GM23248 (cell line): ENCODE results near the gene NUP160.

ENCODE experiments used
- EZH2 ChIP-seq: fragments of 200-600 bp; sonication (generic); IDR thresholded peaks from 2 replicates; pipeline ENCODE4 v1.6.1; 2018; ENCODE audit warnings: antibody characterized with exemption, mild to moderate bottlenecking; ENCODE audit not compliant: insufficient read depth, poor library complexity, severe bottlenecking
- EZH2phosphoT487 ChIP-seq: fragments of 200-600 bp; sonication (generic); IDR thresholded peaks from 2 replicates; pipeline ENCODE4 v1.6.1; 2018; ENCODE audit warnings: antibody characterized with exemption, moderate library complexity, mild to moderate bottlenecking, low read depth; ENCODE audit not compliant: insufficient read depth

- TF ChIP-seq EZH2 (no peak), EZH2phosphoT487 (no peak)
Measured at GRCh38 chr11:47856186-47856585, 8.0 kb upstream of the NUP160 start.
